Retina (tissue), 1 donor: Measurements from ENCODE around the gene PEX5L.

Source experiments
- DNase-seq: peaks from one replicate; pipeline ENCODE4 v3.0.0-alpha.2; 2016

The PEX5L gene

DNA sequence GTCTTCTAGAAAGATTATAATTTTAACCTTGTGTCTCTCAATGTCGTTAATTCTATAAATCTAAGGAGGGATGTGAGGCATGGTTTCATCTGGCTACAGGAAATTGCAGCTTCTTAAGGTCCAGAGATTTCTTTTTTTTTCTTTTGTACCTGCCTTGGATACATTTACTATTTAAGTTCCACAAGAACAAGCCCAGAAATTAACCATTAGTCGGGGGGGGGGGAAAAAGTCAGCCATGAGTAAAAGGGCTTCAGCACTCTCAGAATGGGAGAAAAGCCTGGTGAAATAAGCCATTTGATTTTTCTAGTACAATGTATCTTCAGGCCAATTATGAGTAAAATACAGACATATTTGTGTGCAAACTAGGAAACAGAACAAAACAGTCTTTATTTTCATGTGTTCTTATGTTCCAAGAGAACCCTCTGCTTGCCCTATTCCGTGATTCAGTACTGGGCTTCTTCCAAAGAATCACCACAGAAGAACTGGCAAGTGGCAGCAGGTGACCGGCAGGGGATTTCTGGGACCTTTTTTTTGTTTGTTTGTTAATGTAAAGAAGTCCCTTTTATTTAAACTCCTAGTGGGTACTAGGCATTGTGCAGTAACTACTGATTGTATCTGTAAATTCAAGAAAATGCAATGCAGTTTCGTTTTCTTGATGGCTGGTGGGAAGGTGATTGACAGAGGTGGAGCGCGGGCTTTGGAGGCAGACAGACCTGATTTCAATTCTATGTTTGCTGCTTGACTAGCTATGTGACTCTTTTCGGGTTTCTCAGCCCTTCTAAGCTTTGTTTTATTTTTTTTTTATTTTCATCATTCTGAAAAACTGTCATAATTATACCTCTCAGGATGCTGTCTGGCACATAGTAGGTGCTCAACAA is 82.5 kb downstream of the PEX5L start:
- DNase-seq = no peak

DNA sequence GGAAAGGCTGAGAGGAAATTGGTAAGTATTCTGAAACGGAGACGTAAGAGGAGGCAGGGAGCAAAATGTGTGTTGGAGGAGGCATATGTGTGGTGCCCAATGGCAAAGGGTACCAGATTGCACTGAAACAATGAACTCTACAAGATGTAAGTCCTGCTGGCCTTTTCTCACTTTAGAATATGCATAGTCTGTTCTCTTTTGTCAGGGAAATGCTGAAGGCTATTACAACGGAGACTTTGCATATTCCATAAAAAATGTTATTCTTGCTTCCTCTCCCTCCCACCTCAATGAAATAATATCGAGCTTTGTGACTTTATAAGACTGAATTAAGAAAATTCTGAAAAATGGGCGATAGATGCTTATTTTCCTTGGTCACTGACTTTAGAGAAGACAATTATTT is 85.9 kb downstream of the PEX5L start:
- no peak for DNase-seq

DNA sequence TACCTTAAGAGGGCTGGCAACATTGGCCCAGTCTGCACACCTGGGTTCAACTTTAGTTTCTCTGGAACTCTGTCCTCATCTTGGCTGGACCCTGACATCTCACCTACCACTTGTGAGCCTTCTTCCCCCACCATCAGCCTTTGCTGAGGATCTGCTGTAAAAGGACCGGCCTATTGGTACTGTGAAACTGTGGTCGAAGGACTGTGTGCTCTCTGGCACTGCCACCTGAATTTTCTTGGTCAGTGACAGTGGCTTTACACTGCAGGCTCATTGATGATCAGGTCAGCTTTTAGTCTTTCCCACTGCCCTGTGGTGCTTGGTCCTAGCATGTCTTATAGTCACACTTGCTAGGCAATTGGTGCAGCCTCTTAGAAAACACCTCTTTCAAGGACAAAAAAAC is 86.9 kb downstream of the PEX5L start:
- DNase-seq = no peak

DNA sequence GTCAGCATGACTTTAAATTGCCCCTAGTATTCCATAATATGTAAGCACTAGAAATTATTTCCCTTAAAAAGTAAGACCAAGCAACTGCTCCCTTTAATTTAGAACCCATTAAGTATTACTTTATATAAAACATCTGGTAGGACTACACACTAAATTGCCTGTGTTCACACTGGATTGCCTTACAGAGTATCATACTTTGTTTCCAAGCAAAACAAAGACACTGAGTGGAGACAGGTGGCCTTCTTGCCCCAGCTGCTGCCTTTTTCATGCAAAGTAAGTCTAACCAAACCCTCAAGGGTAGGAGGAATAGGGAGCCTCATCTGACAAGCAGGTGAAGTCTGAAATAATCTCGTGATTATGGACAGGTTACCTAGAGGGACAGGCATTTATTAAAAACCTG is 87.3 kb downstream of the PEX5L start:
- no peak for DNase-seq

DNA sequence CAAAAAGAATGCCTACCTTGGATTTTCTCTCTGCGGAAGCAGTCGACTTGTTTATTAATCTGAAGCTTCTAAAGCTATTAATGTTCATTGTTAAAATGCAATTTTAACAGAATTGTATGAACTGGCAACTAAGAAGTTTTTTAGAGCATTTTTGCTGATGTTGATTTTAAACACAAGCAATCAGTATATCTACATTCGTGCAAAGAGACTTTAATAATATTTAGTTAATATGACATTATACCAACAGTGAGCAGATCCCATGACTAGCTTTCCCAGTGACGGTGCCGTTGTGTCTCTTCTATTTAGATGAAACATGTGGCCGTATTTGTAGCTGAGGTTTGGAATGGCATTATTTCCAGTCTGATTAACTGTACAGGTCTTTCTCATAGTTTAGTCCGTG is 88.0 kb downstream of the PEX5L start:
- no peak for DNase-seq

DNA sequence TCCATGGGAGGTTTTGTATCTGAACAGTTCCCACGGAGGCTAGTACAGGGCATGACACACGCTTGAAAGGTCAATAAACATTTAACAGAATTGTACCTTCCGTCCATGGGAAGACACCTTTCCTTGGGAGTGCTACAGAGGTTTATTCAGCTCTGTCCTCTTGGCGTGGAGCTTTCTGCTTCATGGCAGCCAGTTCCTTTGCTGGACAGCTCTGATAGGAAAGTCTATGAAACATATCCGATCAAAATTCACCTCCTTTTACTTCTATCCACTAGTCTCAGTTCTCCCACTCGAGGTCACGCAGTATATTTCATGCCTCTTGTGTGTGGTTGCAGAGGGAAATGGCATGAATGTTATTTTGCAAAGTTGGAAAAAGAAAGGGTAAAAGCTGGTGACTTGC is 91.2 kb downstream of the PEX5L start:
- no peak for DNase-seq

DNA sequence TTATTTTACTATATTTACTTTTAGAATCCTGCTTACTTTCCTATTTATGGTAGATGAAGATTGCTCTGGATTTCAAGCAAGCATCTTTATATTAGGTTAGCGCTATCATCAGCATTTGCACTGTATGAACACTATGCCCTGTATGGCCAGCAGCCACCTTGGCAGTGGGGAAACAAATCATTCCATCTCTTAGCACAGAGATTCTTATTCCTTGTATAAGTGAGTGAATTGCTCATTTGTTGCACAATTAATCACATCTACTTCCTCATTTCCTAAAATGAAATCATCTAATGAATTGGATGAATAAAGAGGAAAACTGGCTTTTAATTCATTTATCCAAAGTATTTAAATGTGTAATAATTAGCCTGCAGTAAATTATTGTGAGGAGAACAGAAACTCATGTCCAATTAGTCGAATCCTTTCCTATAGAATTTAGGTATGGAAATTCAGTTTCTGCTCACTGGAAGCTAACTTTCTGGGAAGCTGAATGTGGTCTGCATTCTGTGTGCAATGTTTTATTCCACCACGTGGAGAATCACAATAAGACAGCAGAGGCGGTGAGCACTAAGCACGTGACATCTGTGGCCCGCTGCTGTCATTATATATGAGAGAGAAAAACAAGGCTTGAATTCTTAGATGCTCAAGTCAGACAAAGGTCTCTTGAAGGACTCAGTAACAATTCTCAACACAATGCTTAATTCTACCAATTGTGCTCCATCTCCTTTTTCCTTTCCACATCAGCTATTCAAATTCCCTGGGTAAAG is 93.4 kb downstream of the PEX5L start:
- no peak for DNase-seq

DNA sequence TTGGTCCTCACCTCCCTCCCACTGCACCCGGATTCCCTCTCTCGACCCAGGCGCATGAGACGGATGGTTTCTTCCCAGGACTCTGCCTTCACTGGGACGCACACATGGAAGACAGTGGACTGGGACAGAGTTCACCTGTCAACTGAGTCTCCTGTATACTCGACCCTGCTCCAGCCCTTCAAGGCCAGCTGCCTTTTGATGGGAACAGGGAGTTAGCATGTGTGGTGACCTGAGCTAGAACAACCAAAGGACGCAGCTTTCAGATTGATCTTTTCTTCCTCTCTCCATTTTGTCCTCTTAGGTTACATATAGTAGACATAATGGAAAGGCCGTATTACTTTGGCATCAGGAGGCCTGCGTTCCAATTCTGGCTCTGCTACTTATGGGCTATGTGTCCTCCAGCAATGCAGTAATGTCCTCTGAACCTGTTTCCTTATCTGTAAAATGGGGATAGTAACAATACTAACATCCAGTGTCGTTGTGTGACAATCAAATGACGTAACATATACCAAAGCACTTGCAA is 94.1 kb downstream of the PEX5L start:
- no peak for DNase-seq

DNA sequence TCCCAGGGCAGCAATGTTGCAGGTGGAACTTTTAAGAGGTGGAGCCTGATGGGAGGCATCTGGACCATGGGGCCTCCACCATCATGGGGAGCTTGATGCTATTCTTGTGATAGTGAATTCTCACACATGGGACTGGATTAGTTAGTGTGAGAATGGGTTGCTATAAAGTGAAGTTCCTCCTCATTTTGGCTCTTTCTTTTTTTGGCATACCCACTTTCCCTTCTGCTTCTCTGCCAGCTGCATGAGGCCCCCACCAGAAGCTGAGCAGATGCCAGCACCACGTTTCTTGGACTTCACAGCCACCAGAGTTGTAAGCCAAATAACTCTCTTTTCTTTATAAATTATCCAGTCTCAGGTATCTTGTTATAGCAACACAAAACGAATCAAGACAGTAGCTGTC is 101.0 kb downstream of the PEX5L start:
- DNase-seq = no peak

DNA sequence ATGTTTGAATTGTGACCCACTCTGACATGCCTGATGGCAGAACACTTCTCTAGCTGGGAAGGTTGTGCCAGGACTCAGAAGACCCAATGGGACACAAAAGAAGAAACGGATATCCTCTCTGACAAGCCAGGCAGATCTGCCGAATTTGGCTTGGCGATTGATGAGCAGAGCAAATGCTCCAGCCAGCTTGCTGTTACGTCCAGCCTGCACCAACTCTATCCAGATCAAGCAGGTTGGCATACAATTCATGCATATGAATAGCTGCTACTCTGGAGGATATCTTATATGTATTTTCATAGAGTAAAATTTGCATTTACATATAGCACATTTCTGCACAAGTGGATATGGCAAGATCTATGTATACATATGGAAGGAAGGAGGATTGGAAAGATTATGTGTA is 102.8 kb downstream of the PEX5L start:
- no peak for DNase-seq

DNA sequence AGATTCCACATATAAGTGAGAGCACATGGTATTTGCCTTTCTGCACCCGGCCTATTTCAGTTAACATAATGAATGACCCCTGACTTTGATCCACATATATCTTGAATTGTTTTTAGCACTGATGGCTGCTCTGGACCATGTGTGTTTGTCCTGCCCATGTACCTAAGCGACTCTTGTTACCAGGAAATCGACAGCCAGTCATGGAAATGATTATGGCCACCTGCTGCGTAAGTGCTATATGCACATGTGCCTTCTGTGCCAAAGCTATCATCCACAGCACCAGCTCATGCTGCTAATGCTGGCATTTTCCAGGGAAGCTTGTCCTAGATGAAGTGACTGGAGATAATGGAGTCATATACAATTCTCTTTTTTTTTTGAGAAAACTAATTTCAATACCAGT is 103.7 kb downstream of the PEX5L start:
- no peak for DNase-seq

DNA sequence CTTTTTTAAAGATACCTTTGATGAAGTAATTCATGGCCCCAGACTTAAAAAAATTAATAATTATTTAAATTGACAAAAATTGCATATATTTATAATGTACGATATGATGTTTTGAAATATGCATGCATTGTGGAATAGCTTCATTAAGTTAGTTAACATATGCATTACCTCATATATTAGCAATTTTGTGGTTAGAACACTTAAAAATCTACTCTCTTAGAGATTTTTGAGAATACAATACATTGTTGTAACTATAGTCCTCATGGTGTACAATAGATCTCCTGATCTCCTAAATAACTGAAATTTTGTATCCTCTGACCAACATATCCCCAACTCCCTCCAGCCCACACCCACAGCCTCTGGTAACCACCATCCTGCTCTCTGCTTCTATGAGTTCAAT is 104.1 kb downstream of the PEX5L start:
- DNase-seq = no peak

DNA sequence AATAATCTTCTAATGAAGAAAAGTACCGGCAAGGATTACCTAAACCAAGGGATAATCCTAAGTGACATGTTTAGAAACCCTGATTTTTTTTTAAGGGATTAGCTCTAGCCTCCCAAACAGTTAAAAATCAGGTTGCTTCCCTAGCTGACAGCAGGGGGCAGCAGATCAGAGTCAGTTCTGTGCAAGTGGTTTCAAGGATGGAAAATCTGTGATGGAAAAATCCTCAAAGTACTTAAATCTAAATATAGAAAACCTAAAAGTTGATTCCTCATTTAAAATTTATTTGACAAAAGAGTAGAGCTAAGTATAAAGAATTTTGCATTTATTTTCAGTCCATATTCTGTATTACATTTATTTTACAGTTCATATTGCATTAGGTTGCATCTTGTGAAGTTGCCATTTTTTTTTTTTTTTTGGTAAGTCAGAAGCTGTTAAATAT is 107.6 kb downstream of the PEX5L start:
- peak; percentile 49 for DNase-seq

DNA sequence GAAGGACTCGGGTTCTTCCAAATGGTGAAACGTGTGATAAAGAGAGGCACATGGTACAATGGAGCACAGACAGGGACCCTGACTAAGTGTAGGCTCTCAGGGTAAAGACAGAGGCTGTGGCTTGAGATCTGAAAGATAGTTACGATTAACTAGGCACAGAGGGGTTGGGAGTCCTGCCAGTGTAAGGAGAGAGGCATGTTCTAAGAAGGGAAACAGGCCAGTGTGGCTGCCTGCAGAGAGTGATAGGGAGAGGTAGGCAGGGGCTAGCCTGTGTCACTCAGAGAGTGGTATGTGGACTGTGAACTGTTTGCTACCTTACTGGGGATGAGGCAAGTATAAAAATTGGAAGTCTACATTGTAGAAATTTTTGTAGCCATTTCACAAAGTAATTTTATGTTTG is 109.5 kb downstream of the PEX5L start:
- no peak for DNase-seq

DNA sequence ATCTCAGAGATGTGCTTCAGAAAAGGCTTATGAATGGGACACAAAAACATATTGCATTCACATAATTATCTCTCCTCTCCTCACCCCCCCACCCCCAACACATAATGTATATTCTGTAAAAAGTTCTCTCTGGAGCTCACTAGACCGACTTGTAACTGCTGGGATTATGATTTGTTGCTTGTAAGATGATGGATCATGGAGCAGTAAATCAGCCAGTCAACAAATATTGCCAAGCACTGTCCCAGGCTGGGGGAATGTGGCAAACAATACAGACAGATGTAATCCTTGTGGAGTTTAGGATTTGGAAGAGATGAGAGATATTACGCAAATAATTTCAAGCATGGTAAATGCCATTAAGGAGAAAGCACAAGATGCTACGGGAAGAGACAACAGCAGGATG is 114.8 kb downstream of the PEX5L start:
- no peak for DNase-seq

DNA sequence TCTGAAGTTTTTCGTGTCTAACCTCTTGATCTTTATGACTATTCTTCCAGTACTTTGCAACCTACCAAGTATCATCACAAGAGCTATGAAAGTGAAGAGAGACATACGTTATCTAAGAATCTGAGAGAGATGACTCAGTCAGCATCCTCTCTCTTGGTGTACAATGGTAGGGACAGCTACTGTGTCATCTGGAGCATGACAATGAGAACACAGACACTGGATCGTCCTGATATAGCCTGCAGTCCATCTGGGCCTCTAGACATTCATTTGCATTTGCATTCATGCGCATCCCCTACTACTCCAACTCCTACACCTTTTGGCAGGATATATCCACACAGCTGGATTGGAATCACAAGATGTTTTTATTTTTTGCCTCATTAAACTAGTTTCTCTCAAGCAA is 115.2 kb downstream of the PEX5L start:
- DNase-seq = no peak

DNA sequence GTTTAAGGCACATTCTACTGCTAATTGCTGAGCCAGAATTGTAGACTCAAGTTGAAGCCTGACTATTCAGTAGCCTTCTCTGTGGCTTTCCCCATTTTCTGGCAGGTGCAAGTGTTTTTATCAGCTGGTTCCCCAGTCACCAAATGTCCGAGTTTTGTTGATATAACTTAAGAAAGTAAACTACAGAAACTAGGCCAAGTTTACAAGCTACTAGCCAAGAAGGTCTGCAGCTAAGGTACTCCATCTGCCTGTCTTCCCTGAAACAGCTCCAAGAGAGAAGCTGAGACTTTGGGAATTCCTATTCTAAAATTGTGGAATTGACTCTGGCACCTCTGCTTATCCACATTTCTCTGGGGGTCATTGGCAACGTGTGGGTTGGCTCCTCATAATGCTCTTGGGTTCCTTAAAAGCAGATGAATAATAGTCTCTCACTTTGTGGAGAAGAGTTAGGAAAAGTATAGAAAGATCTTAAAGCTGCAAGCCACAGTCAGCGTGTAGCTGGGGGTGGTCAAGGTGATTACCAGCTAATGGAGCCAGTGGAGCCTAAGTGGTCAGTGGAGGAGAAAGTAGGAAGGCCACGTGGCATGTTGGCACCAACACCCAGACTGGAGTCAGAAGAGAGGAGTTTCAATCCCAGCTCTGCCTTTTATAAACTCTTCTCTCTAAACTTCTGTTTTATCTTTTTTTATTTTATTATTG is 128.8 kb downstream of the PEX5L start:
- no peak for DNase-seq

DNA sequence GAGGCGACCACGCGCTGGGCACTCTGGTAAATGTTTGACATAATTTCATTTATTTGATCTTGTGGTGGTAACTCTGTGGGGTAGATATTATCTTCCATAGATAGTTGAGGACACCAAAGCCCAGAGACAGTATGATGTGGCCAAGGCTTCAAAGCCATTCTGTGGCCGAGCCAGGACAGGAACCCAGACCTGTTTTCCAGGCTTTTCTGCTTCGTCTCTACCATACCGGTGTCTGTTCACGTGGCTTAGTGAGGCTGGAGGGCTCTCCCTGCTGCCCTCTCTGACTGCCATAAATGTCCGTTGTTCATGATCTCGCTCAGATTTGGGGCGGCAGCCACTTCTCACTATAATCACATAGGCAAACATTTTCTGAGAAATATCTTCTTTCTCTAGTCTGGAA is 134.7 kb downstream of the PEX5L start:
- DNase-seq = no peak

DNA sequence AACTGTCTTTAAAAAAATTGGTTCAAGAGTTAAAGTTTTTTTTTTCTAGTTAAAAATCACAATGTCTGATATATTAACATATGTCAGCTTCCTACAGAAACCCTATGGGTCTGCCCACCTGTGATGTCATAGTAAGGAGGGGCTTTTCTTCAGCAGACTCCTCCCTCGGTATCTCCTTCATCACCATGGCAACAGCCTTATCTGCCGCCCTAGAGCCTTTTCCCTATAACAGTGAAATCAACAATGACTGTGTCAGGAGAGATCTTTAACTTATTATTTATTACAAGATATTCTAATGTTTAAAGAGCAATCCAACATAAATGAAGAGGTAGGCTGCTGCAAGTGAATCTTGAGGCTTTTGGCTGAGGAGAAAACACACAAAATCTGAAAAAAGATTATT is 138.7 kb downstream of the PEX5L start:
- DNase-seq = no peak

DNA sequence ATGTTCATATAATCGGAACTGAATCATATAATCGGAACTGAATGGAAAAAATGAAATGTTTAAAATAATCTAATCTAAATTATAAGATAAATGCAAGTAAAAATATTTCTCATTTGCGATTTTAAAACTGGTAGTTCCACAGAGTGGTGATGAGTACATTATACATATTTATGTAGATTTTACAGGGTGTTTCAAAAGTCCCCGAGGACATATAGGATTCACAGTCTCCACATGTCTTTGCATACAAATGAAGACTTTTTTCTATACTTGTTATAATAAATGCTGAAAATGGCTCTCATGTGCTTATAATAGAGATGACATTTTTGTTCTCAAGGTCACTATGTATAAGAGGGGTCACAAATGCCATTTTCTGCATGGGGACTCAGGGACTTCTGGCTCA is 139.5 kb downstream of the PEX5L start:
- DNase-seq = no peak

DNA sequence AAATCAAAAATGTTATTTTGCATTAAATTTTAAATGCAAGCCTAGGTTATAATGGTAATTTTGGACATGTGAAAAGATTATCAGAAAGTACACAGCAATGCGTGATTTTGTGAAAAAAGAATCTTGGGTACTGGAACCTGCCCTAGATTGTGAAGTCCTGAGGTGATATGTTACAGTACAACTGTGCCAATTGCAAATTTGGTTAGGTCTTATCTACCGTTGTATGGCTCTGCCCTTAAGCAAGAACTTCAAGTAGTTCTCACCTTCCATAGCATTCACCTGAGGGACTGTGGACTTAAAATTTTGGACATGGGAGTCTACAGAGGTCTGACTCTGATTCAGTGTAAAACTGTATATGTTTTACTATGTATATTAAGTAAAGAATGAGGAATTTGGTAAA is 140.2 kb downstream of the PEX5L start:
- DNase-seq = no peak

DNA sequence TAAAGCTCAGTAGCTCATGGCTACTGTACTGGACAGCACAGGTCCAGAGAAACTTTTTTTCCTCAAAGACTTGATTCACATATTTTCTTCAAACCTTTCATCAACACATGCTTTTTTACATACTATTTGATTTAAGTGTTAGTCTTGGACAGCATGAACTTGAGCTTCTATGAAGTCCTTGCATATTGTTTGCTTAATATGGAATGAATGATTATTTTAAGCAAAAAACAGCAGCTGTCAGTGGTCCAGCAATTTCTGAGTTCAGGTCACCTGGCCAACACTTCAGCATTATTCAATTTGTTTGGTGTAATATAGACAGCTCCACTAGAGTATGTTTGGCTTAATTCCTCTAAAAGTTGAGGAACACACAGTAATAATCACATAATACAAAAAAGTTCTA is 141.4 kb downstream of the PEX5L start:
- DNase-seq = no peak

DNA sequence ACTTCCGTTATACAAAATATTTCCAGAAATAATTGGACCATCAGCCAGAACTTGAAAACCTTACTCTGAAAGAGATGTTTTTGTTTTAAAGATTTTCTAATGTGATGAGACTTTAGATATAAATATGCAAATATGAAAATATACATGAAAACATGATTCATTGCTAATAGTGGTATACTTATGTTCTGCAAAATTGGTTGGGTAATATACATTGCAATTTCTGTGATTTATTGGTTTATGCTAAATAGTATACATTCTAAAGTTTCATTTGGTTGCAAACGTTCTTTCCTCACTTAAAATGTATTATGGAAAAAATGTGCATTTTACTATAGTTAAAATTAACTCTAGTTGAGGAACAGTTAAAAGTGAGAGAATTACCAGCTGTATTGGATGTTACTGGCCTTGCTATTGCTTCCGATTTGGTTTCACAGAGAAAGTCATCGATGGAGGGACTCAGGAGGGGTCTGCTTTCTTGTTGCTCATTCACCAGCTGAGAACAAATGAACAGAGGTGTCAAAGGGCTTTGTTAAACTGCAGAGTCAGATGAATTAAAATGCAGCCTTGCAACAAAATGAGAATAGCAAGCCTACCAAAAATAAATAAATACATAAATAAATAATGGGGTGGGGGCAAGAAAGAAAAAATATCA is 149.3 kb downstream of the PEX5L start:
- DNase-seq = no peak
